ENCODE data around the gene RAPGEF1. TPM values are rescaled to one million over a fixed set of nuclear protein-coding genes. Genes with fewer than 3 reads are reported as not detected.
"Not testable (repeated sequence)": the region's sequence is repeated elsewhere in the genome, so short reads cannot be mapped to it uniquely, and the experiment has no call there.

Gene RAPGEF1, protein sequence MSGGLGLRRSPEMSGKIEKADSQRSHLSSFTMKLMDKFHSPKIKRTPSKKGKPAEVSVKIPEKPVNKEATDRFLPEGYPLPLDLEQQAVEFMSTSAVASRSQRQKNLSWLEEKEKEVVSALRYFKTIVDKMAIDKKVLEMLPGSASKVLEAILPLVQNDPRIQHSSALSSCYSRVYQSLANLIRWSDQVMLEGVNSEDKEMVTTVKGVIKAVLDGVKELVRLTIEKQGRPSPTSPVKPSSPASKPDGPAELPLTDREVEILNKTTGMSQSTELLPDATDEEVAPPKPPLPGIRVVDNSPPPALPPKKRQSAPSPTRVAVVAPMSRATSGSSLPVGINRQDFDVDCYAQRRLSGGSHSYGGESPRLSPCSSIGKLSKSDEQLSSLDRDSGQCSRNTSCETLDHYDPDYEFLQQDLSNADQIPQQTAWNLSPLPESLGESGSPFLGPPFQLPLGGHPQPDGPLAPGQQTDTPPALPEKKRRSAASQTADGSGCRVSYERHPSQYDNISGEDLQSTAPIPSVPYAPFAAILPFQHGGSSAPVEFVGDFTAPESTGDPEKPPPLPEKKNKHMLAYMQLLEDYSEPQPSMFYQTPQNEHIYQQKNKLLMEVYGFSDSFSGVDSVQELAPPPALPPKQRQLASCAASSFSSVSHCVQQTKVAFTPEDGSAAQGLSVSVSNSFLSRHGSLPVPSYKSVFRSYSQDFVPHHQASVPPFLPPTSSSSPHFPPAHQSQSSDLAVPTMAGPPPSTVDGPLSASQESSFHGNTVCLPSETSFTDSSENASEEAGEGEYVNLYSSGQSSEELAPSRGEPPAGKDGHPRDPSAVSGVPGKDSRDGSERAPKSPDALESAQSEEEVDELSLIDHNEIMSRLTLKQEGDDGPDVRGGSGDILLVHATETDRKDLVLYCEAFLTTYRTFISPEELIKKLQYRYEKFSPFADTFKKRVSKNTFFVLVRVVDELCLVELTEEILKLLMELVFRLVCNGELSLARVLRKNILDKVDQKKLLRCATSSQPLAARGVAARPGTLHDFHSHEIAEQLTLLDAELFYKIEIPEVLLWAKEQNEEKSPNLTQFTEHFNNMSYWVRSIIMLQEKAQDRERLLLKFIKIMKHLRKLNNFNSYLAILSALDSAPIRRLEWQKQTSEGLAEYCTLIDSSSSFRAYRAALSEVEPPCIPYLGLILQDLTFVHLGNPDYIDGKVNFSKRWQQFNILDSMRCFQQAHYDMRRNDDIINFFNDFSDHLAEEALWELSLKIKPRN (N-terminal part only)
- 14.5 and 30.8 TPM in 2 replicates for total RNA-seq (2014; rRNA removed; shearing (Covaris generic))

DNA sequence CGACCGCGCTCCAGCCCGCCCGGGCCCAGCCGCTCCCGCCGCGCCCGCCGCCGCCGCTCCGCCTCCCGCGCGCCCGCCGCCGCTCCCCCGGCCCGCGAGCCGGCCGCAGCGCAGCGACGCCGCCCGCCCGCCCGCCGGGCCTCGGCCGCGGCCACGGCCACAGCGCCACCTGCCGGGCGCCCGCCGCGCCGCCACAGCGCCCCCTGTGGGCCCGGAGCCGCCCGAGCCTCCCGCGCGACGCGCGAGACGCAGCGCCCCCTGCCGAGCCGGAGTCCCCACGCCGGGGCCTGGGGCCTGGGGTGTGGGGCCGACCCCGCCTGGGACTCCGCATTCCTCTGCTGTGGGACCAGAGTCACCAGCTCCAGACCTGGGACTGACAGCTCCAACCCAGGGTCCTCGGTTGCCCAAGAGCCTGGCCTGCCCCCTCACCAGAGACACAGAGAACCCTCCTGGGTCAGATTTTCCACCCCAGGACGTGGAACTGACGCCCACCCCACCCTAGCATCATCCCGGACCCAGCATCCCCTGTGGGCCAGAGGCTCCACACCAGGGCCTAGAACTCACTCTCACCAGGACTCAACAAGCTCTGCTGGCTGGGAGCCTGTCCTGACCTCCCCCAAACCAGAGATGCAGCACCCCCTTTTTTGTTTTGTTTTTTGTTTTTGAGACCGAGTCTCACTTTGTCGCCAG lies at the start of gene RAPGEF1:
Gene RAPGEF1, minus strand, starts transcription at position 118 of the 690 bp plus-strand sequence. CDS start 246 bp downstream, outside the sequence.
- no peak for DNase-seq (ENCODE audit: low read depth)

DNA sequence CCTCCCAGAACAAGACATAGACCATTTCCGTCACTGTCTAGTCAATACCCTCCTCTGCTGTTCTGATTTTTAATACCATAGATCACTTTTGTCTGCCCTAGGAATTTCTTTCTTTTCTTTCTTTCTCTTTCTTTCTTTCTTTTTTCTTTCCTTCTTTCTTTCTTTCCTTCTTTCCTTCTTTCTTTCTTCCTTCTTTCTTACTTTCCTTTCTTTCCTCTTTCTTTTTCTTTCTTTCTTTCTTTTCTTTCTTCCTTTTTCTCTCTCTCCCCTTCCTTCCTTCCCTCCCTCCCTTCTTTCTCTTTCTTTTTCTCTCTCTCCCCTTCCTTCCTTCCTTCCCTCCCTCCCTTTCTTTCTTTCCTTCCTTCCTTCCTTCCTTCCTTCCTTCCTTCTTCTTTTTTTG lies 49.0 kb upstream of the RAPGEF1 start:
- no peak for DNase-seq (ENCODE audit: low read depth)

DNA sequence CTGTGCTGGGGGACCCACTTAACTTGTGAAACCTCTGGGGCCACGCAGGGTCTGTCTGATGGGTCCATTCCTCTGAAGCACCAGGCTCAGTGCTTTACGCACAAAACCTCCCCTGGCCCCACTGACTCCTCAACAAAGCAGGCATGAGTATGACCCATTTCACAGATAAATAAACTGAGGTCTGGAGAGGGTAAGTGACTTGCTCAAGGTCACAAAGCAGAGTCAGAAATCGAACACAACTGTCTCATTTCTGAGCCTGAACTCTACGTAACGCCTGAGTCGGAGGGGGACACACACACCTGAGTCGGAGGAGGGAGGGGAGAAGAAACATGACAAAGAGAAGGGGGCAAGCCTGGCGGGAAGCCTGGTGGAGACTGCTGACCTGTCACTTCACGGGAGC lies 48.0 kb upstream of the RAPGEF1 start:
- DNase-seq (ENCODE audit: low read depth): no peak

DNA sequence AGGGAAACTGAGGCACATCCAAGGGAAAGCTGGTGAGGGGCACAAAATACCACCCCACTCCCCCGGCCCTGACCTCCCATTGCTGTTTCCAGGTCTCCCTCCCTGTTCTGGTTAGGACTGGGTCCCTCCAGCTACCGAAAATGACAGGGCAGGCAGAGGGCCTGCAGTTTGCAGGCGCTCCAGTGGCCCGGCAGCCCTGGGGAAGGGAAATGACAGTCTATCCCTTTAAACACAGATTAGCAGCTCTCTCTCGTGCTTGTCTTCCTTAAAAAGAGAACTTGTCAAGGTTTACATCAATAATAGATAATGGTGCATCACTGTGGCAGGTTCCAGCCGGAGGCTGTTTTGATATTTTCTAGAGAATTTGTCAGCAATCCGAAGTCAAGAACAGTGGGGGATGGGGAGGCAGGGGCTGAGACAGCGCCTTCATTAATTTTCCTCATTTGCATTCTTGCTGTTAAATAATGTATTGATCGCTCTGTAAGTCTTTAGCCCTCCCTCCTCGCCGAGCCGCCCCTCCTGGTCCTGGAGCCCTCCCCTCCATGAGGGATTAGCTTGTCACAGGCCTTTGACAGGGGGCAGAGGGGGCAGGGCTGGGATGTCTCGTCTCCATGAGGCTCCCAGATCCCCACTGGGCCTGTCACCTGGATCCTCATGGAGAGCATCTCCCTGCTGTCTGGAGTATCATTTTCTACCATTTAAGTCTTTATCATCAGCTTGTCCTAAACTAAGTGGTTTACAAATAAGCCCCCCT lies 45.0 kb upstream of the RAPGEF1 start:
- no peak for DNase-seq (ENCODE audit: low read depth)

DNA sequence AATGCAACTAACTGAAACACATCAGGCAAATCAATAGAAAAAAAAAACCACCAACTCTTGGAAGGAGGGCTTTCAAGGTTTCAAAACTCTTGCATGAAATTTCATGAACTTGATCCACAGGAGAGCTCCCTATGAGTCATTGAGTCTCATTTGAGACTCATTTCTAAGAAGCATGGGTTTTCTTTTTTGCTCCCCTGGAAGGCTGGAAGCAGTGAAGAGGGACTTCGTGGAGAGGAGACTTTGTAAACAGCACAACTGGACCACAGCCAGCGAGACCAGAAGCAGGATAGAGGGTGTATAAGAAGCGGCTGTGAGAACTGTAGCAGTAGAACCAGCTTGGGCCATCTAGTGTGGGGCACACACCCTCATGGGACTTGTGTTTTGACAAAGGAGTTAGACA lies 41.2 kb upstream of the RAPGEF1 start:
- DNase-seq (ENCODE audit: low read depth): peak; percentile 30

DNA sequence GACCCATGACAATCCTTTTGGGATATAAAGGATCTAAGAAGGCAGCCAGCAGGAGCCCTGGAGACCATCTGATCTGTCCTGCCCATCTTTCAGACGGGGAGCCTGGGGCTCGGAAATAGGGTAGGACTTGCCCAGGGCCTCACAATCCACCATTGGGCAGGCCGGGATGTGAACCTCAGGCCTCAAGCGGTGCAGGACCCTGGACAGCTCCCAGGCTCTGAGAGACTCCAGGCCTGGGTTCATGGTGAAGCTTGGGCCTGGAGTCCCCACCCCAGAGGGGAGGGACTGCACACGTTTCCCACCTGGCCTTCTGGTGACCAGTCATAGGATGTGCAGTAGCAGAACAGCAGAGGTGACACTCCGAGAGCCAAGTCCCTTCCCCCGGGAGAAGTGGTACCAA lies 36.6 kb upstream of the RAPGEF1 start:
- DNase-seq (ENCODE audit: low read depth): peak; percentile 53

DNA sequence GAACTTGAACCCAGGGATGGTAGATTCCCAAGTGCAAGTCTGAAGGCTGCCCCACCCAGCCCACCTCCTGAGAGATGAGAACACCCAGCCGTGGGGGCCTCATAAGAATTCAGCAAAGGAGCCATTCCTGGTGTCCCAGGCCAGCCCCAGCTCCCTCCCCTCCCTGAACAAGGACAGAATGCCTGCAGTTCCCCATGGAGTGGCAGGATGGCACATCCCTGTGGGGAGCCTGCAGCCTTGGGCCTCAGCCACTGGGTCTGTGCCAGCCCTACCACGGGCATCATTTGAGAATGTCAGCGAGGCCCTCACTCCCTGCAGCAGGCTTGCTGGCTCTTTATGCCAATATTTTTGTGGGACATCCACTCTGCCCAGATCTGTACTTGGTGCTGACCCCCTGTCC lies 36.2 kb upstream of the RAPGEF1 start:
- DNase-seq (ENCODE audit: low read depth): no peak

DNA sequence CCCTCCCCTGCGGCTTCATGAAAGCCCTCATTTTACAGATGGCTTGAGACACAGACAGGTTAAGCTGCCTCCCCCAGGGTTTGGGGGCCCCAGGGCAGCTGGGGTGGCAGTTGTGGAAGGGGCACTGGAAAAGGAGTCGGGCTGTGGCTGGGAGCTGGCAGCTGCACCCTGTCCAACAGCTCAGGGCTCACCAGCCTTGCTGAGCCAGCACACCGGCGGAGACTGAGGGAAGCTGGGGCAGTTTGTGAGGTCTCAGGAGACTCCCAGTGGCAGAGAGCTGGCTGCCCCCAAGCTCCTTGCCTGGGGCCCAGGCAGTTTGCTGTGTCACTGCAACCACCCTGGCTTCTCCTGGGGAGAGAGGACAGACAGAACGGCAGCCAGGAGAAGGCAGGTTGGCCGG lies 34.8 kb upstream of the RAPGEF1 start:
- no peak for DNase-seq (ENCODE audit: low read depth)

DNA sequence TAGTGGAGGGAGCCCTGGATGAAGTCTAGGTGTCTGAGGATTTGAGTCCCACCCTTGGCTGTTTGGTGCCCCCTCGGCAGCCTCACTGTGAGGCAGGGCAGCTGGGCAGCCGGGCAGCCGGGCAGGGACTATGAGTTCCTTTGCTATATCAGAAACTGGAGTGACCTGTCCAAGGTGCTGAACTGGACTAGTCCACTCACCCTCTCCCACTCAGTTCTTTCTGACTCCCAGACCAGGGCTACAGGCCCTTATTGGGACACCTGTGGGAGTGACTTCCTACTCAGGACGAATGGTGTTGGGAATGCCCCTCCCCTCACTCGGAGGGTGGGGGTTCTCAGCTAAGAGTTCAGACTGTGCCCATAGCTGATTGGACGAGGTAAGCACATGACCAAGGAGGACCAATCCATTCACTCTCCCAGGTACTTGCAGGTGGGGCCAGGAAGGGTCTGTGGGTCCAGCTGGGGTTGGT lies 34.1 kb upstream of the RAPGEF1 start:
- DNase-seq (ENCODE audit: low read depth): peak; percentile 71

DNA sequence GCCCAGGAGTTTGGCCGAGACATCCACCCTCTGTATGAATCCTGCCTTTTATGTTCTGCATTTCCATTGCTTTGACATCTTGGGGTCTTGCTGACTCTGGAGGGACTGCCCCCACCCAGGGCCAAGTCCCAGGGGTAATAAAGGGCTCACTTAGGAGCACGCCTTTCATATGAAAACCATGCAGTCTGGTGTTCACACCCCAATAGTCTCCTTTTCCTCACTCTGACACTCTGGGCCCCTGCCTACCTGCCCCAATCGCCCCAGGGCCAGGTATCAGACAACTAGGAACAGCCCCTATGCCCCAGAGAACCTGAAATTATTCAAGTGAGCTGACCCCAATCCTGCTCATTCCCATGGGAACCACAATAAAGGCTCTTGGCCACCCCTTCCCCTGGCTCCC lies 33.1 kb upstream of the RAPGEF1 start:
- DNase-seq (ENCODE audit: low read depth): no peak

DNA sequence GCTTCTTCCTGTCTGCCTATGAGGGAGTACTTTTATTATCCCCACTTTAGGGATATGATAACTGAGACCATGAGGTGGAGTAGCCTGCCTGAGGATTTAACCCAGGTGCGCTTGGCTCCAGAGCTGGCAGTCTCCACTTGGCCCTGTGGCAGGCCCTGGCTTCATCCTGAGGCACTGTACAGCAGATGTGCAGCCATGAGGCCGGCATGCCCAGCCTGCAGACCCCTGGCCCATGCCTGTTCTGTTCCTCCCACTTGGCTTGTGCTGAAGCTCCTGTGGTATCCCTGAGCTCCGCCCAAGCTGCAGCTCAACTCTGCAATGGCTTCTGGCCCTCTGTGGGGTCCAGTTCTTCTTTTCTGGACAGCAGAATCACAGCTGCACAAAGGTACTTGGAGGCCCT lies 31.8 kb upstream of the RAPGEF1 start:
- DNase-seq (ENCODE audit: low read depth): no peak

DNA sequence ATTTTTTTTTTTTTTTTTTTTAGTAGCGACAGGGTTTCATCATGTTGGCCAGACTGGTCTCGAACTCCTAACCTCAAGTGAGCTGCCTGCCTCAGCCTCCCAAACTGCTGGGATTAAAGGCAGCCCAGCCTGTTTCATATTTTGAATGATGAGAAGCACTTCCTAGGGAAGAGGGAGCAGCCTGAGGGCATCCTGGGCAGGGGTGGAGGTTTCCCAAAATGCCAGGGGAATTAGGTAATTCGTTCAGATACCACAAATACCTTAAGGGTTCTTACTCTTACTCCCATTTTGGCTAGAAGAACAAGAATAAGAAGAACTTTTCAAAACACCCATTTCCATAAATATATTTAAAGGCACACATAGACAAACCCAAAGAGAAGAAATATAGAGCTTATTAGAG lies 29.5 kb upstream of the RAPGEF1 start:
- DNase-seq (ENCODE audit: low read depth): peak; percentile 68

DNA sequence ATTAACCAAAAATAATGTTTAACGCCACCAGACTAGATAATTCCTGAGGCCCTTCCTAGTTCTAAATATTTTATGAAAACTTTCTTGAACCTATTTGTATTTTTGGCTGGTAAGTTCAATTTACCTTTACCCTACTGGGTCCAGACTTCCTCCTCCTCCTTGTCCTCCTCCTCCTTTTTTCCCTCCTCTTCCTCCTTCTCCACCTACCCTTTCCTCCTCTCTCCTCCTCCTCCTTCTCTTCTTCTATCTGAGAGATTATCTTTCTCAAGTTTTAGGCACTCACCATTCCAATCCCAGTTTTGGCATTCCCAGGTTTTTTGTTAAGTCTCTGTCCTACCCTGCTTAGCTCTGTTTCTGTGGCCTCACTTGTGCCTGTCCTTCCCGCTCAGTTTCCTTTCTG lies 24.7 kb upstream of the RAPGEF1 start:
- DNase-seq (ENCODE audit: low read depth): no peak

DNA sequence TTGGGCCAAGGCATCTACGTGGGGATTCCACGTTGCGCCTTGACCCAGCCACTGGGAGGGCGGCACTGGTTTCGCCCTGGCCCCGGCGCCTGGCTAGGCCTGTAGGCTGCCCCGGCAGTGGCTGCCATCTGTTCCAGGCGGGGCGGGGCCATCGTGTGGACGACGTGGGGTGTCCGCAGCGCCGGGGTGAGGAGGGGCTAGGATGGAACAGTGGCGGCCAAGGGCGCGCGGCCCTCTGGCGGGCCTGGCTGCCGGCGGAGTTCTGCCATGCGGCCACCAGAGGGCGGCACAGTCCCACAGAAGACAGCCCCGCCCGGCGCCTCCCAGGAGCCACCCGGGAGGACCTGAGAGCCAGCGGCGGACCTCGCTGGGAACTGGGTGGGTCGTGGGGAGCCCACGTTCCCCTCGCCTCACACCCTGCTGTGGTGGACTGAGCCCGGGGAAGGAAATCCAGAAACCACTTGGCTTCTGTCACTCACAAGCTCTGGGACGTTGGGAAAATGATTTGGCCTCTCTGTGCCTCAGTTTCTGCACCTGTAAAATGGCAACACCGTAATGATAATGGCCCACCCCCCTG lies 22.6 kb upstream of the RAPGEF1 start:
- peak; percentile 48 for DNase-seq (ENCODE audit: low read depth)

DNA sequence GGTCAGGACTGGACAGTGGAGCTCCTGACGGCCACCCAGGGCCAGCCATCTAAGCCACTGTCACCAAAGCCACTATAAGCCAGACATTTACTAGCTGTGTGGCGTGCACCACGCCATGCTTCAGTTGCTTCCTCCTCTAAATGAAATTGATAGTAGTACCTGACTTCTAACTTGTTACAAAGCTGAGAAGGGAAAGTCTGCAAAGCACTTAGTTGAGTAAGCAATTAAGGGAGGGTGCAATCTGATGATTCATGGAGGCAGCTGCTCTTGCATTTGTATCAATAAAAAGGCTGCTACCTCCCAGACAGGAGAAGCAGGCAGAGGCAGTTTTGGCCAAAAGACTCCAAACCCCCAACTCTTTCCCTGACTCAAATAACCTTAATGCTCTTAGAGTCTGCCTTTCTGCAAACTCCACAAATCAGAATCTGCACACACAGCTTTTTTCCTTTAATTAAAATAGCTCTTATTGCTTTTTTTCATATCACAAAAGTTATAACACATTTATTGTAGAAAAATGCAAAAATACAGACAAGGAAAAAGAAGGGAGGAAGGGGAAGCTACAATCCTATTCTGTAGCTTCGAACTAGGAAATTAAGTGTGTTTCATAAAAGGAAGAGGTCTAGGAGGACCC lies 19.3 kb upstream of the RAPGEF1 start:
- DNase-seq (ENCODE audit: low read depth): peak; percentile 38

DNA sequence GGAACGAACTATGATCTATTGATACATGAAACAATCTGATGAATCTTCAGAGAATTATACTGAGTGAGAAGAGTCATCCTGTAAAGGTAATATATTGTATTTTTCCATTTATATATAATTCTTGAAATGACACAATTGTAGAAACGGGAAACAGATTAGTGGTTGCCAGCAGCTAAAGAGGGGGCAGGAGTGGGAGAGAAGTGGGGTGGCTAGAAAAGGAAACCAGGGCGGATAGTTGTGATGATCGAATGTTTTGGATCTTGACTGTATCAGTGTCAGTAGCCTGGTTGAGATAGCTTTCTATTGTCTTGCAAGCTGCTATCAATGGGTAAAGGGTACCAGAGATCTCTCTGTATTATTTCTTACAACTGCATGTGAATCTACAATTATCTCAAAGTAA lies 17.7 kb upstream of the RAPGEF1 start:
- DNase-seq (ENCODE audit: low read depth): no peak

DNA sequence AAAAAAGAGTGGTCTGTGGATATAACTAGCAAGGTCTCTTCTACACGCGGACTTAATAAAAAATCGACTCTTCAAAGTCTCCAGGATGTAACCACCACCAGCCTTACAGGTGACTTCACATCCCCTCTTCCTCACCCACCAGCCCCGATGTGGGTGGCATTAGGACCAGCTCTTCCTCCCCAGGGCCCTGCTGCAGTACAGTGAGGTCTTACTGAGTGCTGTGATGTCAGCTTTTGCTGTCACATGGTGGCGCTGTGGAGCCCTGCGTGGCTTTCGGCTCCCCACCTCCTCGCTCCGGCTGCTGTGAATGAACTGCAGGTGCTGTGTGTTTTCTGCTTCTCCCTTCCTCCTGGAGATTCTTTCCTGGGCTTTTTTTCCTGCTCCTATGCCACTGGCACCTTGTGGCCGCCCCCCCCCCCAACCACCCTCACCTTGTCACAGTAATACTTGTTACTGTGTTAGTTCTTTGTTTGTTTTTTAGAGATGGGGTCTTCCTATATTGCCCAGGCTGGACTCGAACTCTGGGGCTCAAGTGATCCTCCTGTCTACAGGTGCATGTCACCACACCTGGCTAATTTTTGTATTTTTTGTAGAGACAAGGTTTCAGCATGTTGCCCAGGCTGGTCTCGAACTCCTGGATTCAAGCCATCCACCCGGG lies 15.8 kb upstream of the RAPGEF1 start:
- DNase-seq (ENCODE audit: low read depth): peak; percentile 77

DNA sequence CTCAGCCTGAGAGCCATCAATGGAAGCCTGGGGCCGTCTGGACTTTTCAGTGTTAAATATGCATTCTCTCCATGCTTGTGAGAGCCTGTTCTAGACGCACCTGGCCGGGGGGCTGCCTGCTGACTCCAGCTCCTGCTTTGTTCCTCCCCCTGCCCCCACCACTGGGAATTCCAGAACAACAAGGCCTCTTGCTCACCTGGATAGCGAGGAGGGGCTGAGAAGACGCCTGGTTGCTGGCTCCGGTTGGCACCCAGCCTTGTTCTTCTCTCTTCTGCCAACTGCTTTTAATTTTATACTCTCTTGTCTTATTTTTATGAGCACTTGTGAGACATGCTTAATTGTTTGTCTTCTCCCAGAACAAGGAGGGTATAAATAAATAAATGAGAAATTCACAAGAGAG lies 15.0 kb upstream of the RAPGEF1 start:
- no peak for DNase-seq (ENCODE audit: low read depth)

DNA sequence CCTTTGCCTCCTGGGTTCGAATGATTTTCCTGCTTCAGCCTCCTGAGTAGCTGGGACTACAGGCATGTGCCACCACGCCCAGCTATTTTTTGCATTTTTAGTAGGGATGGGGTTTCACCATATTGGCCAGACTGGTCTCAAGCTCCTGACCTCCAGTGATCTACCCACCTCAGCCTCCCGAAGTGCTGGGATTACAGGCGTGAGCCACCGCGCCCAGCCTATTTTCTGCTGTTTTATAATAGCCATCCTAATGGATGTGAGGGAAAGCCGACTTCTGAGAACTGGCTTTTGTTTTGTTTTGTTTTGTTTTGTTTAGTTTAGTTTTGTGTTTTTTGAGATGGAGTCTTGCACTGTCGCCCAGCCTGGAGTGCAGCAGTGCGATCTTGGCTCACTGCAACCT lies 13.9 kb upstream of the RAPGEF1 start:
- DNase-seq (ENCODE audit: low read depth): not testable (repeated sequence)
